ENCODE measurements around the gene TRIO.

DNA sequence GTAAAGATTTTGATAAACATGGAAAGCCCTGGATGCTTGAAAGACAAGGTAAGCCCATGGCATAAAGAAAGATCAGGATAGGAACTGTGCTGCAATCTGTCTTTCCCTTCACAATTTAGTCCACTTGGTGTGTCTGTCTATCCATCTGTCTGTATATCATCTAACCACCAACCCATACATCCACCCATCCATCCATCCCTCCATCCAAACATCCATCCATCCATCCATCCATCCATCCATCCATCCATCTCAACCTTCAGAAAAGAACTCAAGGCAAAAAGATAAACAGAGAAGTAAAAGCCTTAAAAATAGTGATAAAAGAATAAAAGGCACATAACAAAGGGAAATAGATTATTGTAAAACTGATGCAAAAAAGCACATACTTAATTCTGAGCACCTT is 15.1 kb upstream of the TRIO start:
- TF ChIP-seq POLR2AphosphoS5 (IDR thresholded peaks at IDR 0.05; ENCODE audit: low read depth, low read length) (no peak), SIN3A (IDR thresholded peaks at IDR 0.05; ENCODE audit: borderline replicate concordance, insufficient read depth, low read length) (no peak)

Measured in PFSK-1 (cell line).